ENCODE results near the gene LAMTOR5. TPM values are rescaled to one million over a fixed set of nuclear protein-coding genes. Genes with fewer than 3 reads are reported as not detected.

Gene LAMTOR5
- total and polyA plus RNA-seq, 10 of the 15 experiments (the other 5 are each of a cell fraction or from before 2014, with no cell fraction given), result 64.1 to 613 (median 315) TPM

- Histone ChIP-seq H2AFZ (ENCODE audit: control insufficient read depth, low read depth, low read length) (no peak overlapping the region), H3K4me3 (no peak overlapping the region), H3K27ac (ENCODE audit: control insufficient read depth, insufficient read depth) (no peak overlapping the region), H3K9me3 (replicated peaks; ENCODE audit: control insufficient read depth, insufficient read depth, low read length) (no peaks in the 10 kb centered on the region; the same call in 2 of the 3 replicates), H3K27me3 (replicated peaks in 1 of 2; ENCODE audit: control insufficient read depth in 2 of 2, insufficient read depth in 2 of 2, low read length in 1 of 2) (no peaks in the 10 kb centered on the region), H3K79me2 (ENCODE audit: control insufficient read depth, insufficient read depth, low read length) (peaks cover 17% of the 10 kb centered on the region), H4K20me1 (ENCODE audit: control insufficient read depth, insufficient read depth) (no peaks in the 10 kb centered on the region), H3K4me1 (ENCODE audit: control insufficient read depth, insufficient read depth, low read length) (no peaks in the 10 kb centered on the region), H3K4me2 (ENCODE audit: control insufficient read depth, insufficient read depth) (no peak overlapping the region), H3K36me3 (ENCODE audit: control insufficient read depth in 2 of 2, insufficient read depth in 2 of 2, low read length in 1 of 2) (peaks cover 0 to 14% of the 10 kb centered on the region in 2 experiments; a peak in 3 of 4 replicates), H3K9ac (ENCODE audit: control insufficient read depth, insufficient read depth, low read length) (no peak overlapping the region)
- TF ChIP-seq ATF7 (IDR thresholded peaks at IDR 0.05; ENCODE audit: low read depth) (no peak), SIX5 (IDR thresholded peaks at IDR 0.05; ENCODE audit: low read depth, low read length, severe bottlenecking) (no peak)
- intact Hi-C loops (cut with micrococcal nuclease; ENCODE audit: unreplicated experiment) (loop anchor here (2.0 kb wide), 1 partner anchor 21 kb away; no protein-coding TSS in a partner anchor), in situ Hi-C loops (cut with MboI) (no loop called here)
- no peak for ATAC-seq
- 98% methylated on average over 3 of the region's 3 CpGs for WGBS (ENCODE audit: insufficient coverage, insufficient replicate concordance, low lambda C conversion rate, missing lambda C conversion rate)
- SMC1A ChIA-PET (ENCODE audit: uncharacterized antibody, unreplicated experiment), result interaction anchor here (0.8 kb wide), 1 partner anchor 14 kb away, joined by 3 read pairs; no protein-coding TSS in a partner anchor
- BruUV-seq (replicated peaks), result no TSS peak
- POLR2A ChIA-PET, result interaction anchor here (0.7 to 1.3 kb wide), 3 partner anchors 20 to 26 kb away, joined by 3 read pairs; no protein-coding TSS in a partner anchor
- DNase-seq (ENCODE audit: low read depth, low spot score), result no peak
- CTCF ChIA-PET, result no interaction called here
- FAIRE-seq, result peak; percentile 54
- RAD21 ChIA-PET (ENCODE audit: unreplicated experiment), result no interaction called here
Observed at GRCh38 chr1:110364221-110364620, 43.3 kb downstream of the LAMTOR5 start.

GRCh38 chr1:110361856-110362255, 45.6 kb downstream of the LAMTOR5 start:
- in situ Hi-C loops (cut with MboI), result no loop called here
- ChIA-PET SMC1A (ENCODE audit: uncharacterized antibody, unreplicated experiment) (interaction anchor here (1.2 to 1.8 kb wide), 3 partner anchors 11 to 23 kb away, joined by 3 to 10 read pairs (median 8); no protein-coding TSS in a partner anchor), RAD21 (ENCODE audit: unreplicated experiment) (interaction anchor here (1.4 kb wide), 1 partner anchor 99 kb away, joined by 3 read pairs; no protein-coding TSS in a partner anchor), CTCF (interaction anchor here (0.6 to 2.0 kb wide), 3 partner anchors 134 to 889 kb away, joined by 3 to 8 read pairs (median 3); no protein-coding TSS in a partner anchor), POLR2A (interaction anchor here (0.6 to 1.2 kb wide), 3 partner anchors 14 to 1195 kb away, joined by 3 to 4 read pairs (median 3); no protein-coding TSS in a partner anchor)
- Histone ChIP-seq H3K9me3 (replicated peaks; ENCODE audit: control insufficient read depth, insufficient read depth, low read length) (no peaks in the 10 kb centered on the region; the same call in 2 of the 3 replicates), H3K4me2 (ENCODE audit: control insufficient read depth, insufficient read depth) (no peak overlapping the region), H2AFZ (ENCODE audit: control insufficient read depth, low read depth, low read length) (no peak overlapping the region), H3K27ac (ENCODE audit: control insufficient read depth, insufficient read depth) (no peak overlapping the region), H3K9ac (ENCODE audit: control insufficient read depth, insufficient read depth, low read length) (no peak overlapping the region), H4K20me1 (ENCODE audit: control insufficient read depth, insufficient read depth) (no peaks in the 10 kb centered on the region), H3K27me3 (replicated peaks in 1 of 2; ENCODE audit: control insufficient read depth in 2 of 2, insufficient read depth in 2 of 2, low read length in 1 of 2) (no peaks in the 10 kb centered on the region), H3K4me1 (ENCODE audit: control insufficient read depth, insufficient read depth, low read length) (no peaks in the 10 kb centered on the region), H3K79me2 (ENCODE audit: control insufficient read depth, insufficient read depth, low read length) (peaks cover 32% of the 10 kb centered on the region), H3K36me3 (ENCODE audit: control insufficient read depth in 2 of 2, insufficient read depth in 2 of 2, low read length in 1 of 2) (peaks cover 0 to 21% of the 10 kb centered on the region in 2 experiments; a peak in 3 of 4 replicates), H3K4me3 (no peak overlapping the region)
- 96% methylated on average over 1 of the region's 1 CpG for WGBS (ENCODE audit: insufficient coverage, insufficient replicate concordance, low lambda C conversion rate, missing lambda C conversion rate)
- FAIRE-seq, result no peak
- no peak for DNase-seq (ENCODE audit: low read depth, low spot score)
- no TSS peak for BruUV-seq (replicated peaks)
- intact Hi-C loops (cut with micrococcal nuclease; ENCODE audit: unreplicated experiment), result no loop called here
- no peak for ATAC-seq
- TF ChIP-seq NKRF (conservative IDR thresholded peaks at IDR 0.05) (no peak), POLR2A (IDR thresholded peaks at IDR 0.05; ENCODE audit: low read depth, low read length) (no peak), ESRRA (IDR thresholded peaks at IDR 0.05; ENCODE audit: low read length) (no peak), SPI1 (IDR thresholded peaks at IDR 0.05; ENCODE audit: borderline replicate concordance, insufficient read depth, low read depth, low read length) (no peak), ASH2L (IDR thresholded peaks at IDR 0.05; ENCODE audit: borderline replicate concordance, low read depth) (no peak), RB1 (IDR thresholded peaks at IDR 0.05; ENCODE audit: borderline replicate concordance) (no peak)
- TF ChIP-seq, protein P1, sequence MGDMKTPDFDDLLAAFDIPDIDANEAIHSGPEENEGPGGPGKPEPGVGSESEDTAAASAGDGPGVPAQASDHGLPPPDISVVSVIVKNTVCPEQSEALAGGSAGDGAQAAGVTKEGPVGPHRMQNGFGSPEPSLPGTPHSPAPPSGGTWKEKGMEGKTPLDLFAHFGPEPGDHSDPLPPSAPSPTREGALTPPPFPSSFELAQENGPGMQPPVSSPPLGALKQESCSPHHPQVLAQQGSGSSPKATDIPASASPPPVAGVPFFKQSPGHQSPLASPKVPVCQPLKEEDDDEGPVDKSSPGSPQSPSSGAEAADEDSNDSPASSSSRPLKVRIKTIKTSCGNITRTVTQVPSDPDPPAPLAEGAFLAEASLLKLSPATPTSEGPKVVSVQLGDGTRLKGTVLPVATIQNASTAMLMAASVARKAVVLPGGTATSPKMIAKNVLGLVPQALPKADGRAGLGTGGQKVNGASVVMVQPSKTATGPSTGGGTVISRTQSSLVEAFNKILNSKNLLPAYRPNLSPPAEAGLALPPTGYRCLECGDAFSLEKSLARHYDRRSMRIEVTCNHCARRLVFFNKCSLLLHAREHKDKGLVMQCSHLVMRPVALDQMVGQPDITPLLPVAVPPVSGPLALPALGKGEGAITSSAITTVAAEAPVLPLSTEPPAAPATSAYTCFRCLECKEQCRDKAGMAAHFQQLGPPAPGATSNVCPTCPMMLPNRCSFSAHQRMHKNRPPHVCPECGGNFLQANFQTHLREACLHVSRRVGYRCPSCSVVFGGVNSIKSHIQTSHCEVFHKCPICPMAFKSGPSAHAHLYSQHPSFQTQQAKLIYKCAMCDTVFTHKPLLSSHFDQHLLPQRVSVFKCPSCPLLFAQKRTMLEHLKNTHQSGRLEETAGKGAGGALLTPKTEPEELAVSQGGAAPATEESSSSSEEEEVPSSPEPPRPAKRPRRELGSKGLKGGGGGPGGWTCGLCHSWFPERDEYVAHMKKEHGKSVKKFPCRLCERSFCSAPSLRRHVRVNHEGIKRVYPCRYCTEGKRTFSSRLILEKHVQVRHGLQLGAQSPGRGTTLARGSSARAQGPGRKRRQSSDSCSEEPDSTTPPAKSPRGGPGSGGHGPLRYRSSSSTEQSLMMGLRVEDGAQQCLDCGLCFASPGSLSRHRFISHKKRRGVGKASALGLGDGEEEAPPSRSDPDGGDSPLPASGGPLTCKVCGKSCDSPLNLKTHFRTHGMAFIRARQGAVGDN (IDR thresholded peaks at IDR 0.05), result no peak
